ENCODE measurements around the gene JCHAIN. TPM values are rescaled to one million over a fixed set of nuclear protein-coding genes. Genes with fewer than 3 reads are reported as not detected.
"Not testable (repeated sequence)": the region's sequence is repeated elsewhere in the genome, so short reads cannot be mapped to it uniquely, and the experiment has no call there.

The JCHAIN gene
- total RNA-seq, 4 donors from 2014 or later = 2.0 to 138 (median 29.0) TPM; not detected in 1

DNA sequence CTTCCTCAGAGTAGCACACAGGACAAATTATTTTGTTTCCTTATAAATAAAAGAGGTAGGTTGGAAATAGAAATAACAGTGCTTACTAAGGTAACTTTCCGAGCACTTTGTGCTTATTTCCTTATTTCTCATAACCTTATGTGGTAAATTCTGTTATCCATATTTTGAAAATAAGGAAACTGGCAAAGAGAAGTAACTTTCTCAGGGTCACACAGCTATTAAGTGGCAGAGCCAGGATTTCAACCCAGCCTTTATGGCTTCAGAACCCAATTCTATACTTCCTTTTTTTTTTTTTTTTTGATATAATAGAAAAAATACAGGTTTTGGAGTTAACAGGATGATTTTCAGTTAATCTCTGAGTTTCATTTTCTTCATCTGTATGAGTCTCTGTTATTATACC lies 25.4 kb upstream of the JCHAIN start:
- no peak overlapping the region for H3K27ac ChIP-seq
- H3K4me1 ChIP-seq = peaks cover 21 to 39% (median 27%) of the 10 kb centered on the region in 3 donors
- 53 to 63% methylated on average over 1 of the region's 1 CpG for WGBS, 2 donors
- H3K9me3 ChIP-seq = no peaks in the 10 kb centered on the region
- TF ChIP-seq POLR2A (IDR thresholded peaks at IDR 0.05) = no peak
- TF ChIP-seq, protein P1, sequence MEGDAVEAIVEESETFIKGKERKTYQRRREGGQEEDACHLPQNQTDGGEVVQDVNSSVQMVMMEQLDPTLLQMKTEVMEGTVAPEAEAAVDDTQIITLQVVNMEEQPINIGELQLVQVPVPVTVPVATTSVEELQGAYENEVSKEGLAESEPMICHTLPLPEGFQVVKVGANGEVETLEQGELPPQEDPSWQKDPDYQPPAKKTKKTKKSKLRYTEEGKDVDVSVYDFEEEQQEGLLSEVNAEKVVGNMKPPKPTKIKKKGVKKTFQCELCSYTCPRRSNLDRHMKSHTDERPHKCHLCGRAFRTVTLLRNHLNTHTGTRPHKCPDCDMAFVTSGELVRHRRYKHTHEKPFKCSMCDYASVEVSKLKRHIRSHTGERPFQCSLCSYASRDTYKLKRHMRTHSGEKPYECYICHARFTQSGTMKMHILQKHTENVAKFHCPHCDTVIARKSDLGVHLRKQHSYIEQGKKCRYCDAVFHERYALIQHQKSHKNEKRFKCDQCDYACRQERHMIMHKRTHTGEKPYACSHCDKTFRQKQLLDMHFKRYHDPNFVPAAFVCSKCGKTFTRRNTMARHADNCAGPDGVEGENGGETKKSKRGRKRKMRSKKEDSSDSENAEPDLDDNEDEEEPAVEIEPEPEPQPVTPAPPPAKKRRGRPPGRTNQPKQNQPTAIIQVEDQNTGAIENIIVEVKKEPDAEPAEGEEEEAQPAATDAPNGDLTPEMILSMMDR (IDR thresholded peaks at IDR 0.05) = no peak
- intact Hi-C loops (cut with DNase I) = no loop called here
- no peaks in the 10 kb centered on the region for H3K27me3 ChIP-seq
- no peak overlapping the region for H3K4me3 ChIP-seq
- DNase-seq = no peak
- H3K36me3 ChIP-seq = peaks cover 0 to 33% (median 5%) of the 10 kb centered on the region in 3 donors

DNA sequence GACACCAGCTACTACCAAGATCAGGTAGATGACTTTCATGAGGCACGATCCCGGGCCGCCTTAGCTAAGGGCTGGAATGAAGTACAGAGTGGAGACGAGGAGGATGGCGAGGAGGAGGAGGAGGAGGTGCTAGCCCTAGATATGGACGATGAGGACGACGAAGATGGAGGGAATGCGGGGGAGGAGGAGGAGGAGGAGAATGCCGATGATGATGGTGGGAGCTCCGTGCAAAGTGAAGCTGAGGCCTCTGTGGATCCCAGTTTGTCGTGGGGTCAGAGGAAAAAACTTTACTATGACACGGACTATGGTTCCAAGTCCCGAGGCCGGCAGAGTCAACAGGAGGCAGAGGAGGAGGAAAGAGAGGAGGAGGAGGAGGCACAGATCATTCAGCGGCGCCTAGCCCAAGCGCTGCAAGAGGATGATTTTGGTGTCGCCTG lies 22.5 kb upstream of the JCHAIN start:
- Histone ChIP-seq H3K4me1 (peaks cover 21 to 39% (median 27%) of the 10 kb centered on the region in 3 donors), H3K9me3 (no peaks in the 10 kb centered on the region), H3K27ac (peak overlapping the region; percentile 90 to 99 (median 94)), H3K36me3 (peaks cover 0 to 33% (median 5%) of the 10 kb centered on the region in 3 donors), H3K4me3 (peak overlapping the region; percentile 87 to 90 (median 88)), H3K27me3 (no peaks in the 10 kb centered on the region)
- intact Hi-C loops (cut with DNase I) = no loop called here
- no peak for DNase-seq
- 1% methylated on average over 19 of the region's 19 CpGs for WGBS, 2 donors
- TF ChIP-seq, protein P1 (IDR thresholded peaks at IDR 0.05) = no peak
- no peak for TF ChIP-seq POLR2A (IDR thresholded peaks at IDR 0.05)

DNA sequence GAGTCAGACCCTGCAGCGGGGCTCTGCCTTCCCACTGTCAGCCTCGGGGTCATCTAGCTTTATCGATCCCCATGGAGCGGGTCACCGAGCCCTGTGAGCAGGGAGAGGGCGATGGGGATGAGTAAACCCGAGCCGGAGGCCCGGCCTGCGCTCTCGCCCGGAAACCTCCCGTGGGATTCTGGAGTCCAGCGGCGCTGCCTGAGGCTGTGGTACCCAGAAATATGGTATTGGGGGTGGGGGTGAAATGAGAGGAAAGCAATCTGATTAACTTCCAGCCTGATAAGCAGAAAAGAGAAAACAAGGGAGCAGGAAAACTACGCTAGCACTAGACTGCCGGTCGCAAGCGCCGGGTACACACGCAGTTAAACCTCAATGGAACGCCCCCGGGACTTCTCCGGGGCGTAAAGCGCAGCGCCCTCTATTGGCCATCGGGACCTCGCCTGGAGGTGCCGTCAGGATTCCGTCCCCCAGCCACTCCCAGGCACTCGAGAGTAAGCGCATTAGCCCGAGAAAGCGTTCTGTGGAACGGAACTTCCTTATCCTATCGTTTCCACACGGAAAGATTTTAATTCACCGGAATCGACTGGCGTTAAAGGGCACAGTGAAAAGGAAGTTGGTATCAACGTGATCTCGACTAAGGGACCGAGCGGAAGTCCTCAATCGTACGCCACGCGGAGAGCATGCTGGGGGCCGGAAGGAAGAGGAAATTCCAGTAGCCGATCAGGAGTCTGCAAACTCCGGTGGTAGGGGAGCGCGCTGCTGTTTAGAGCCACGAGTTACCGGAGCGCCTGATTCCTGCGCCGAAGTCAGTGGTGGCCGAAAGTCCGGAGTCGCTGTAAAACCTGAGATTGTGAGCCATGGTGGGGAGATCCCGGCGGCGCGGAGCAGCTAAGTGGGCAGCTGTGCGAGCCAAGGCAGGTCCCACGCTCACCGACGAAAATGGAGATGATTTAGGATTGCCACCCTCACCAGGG lies 21.8 kb upstream of the JCHAIN start, which contains the start of gene UTP3:
UTP3 (plus strand) TSS at position 712 of the 974 bp plus-strand sequence; CDS start at position 858, 146 bp downstream.
- peak; percentile 78 for DNase-seq
- peak within 1 kb of the TSS; percentile 90 to 99 (median 94) for H3K27ac ChIP-seq
- no peaks in the 10 kb centered on the region for H3K27me3 ChIP-seq
- WGBS, 2 donors = 0% methylated on average over 53 to 64 of the region's 70 CpGs
- TF ChIP-seq POLR2A (IDR thresholded peaks at IDR 0.05) = peak in 2 of 4 donors; percentile 30 to 68
- TF ChIP-seq, protein P1 (IDR thresholded peaks at IDR 0.05) = peak; percentile 84 to 97 (median 96)
- H3K36me3 ChIP-seq = peaks cover 0 to 28% (median 0%) of the 10 kb centered on the region in 3 donors
- intact Hi-C loops (cut with DNase I) = no loop called here
- H3K4me1 ChIP-seq = peaks cover 21 to 39% (median 27%) of the 10 kb centered on the region in 3 donors
- no peaks in the 10 kb centered on the region for H3K9me3 ChIP-seq
- peak within 1 kb of the TSS; percentile 87 to 90 (median 88) for H3K4me3 ChIP-seq

GRCh38 chr4:70687392-70687791 lies 21.1 kb upstream of the JCHAIN start:
- Histone ChIP-seq H3K9me3 (no peaks in the 10 kb centered on the region), H3K4me1 (peaks cover 21 to 39% (median 27%) of the 10 kb centered on the region in 3 donors), H3K4me3 (peak overlapping the region; percentile 87 to 90 (median 88)), H3K27me3 (no peaks in the 10 kb centered on the region), H3K36me3 (peaks cover 0 to 21% (median 0%) of the 10 kb centered on the region in 3 donors), H3K27ac (peak overlapping the region; percentile 90 to 99 (median 94))
- intact Hi-C loops (cut with DNase I) = no loop called here
- WGBS, 2 donors = 63 to 70% methylated on average over 13 of the region's 13 CpGs
- no peak for TF ChIP-seq POLR2A (IDR thresholded peaks at IDR 0.05)
- TF ChIP-seq, protein P1 (IDR thresholded peaks at IDR 0.05) = no peak
- no peak for DNase-seq

- H3K4me1 ChIP-seq = not testable (repeated sequence)
- WGBS, 2 donors = 64 to 84% methylated on average over 3 of the region's 3 CpGs
Observed at GRCh38 chr4:70682142-70682541, 15.8 kb upstream of the JCHAIN start.

More at GRCh38 chr4:70682142-70682541, 15.8 kb upstream of the JCHAIN start:
- H3K36me3 ChIP-seq; H3K9me3 ChIP-seq; DNase-seq; H3K4me3 ChIP-seq; intact Hi-C loops (cut with DNase I); H3K27ac ChIP-seq; H3K27me3 ChIP-seq: not testable (repeated sequence)

Data from esophagus squamous epithelium (tissue), 5 donors.